WTC11 (cell line): ENCODE results near the gene ILRUN. TPM values are rescaled to one million over a fixed set of nuclear protein-coding genes. Genes with fewer than 3 reads are reported as not detected.
"Not testable (repeated sequence)": the region's sequence is repeated elsewhere in the genome, so short reads cannot be mapped to it uniquely, and the experiment has no call there.

Source experiments
- ATAC-seq: fragments of 200-7000 bp; cut with Tn5 transposase; 2 replicates; pipeline ENCODE4 v1.10.0; 2021; ENCODE audit warnings: mild to moderate bottlenecking, moderate library complexity
- CTCF ChIA-PET: fragments of 300-600 bp; sonication (Branson Sonifier 250); formaldehyde crosslinking; loops from one replicate; lab custom pipeline; 2021; ENCODE audit warnings: antibody characterized with exemption; lab: Charles Lee
- POLR2A ChIA-PET: fragments of 350-600 bp; sonication (Branson Sonifier 250); formaldehyde crosslinking; loops from one replicate; lab custom pipeline; 2021; ENCODE audit warnings: antibody characterized with exemption; lab: Charles Lee
- DNase-seq: peaks from one replicate; pipeline ENCODE4 v3.0.0; 2021; ENCODE audit warnings: low spot score
- H3K27ac Mint-ChIP-seq: 2 replicates; pipeline ENCODE4 v1.8.0; 2021; ENCODE audit warnings: mixed read lengths
- H3K27me3 Mint-ChIP-seq: 2 replicates; pipeline ENCODE4 v1.8.0; 2021; ENCODE audit warnings: low read depth, mild to moderate bottlenecking, moderate library complexity, mixed read lengths
- H3K36me3 Mint-ChIP-seq: 2 replicates; pipeline ENCODE4 v1.8.0; 2021; ENCODE audit warnings: mixed read lengths
- H3K4me1 Mint-ChIP-seq: 2 replicates; pipeline ENCODE4 v1.8.0; 2022; ENCODE audit warnings: mixed read lengths
- H3K4me3 Mint-ChIP-seq: 2 replicates; pipeline ENCODE4 v1.8.0; 2021; ENCODE audit warnings: mild to moderate bottlenecking, moderate library complexity, mixed read lengths
- H3K9me3 Mint-ChIP-seq: 2 replicates; pipeline ENCODE4 v1.8.0; 2021; ENCODE audit warnings: mixed read lengths
- ATF1 ChIP-seq: sonication (generic); formaldehyde crosslinking; IDR thresholded peaks from 2 replicates; pipeline ENCODE4 v1.8.1; 2023; ENCODE audit warnings: mild to moderate bottlenecking, moderate library complexity, missing genetic modification reagents
- CBFB ChIP-seq: sonication (generic); formaldehyde crosslinking; IDR thresholded peaks from 2 replicates; pipeline ENCODE4 v1.8.1; 2022; ENCODE audit warnings: mild to moderate bottlenecking, low read depth, missing genetic modification reagents
- EMX1 ChIP-seq: fragments of 250-450 bp; sonication (Bioruptor Pico); IDR thresholded peaks from 2 replicates; pipeline ENCODE4 v1.8.0; 2021; ENCODE audit warnings: mild to moderate bottlenecking
- GABPB1 ChIP-seq: sonication (generic); formaldehyde crosslinking; IDR thresholded peaks from 2 replicates; pipeline ENCODE4 v1.8.1; 2023; ENCODE audit warnings: mild to moderate bottlenecking, missing genetic modification reagents
- MYBL2 ChIP-seq: sonication (generic); formaldehyde crosslinking; IDR thresholded peaks from 2 replicates; pipeline ENCODE4 v1.8.1; 2023; ENCODE audit warnings: mild to moderate bottlenecking, moderate library complexity, missing genetic modification reagents
- NFATC4 ChIP-seq: fragments of 250-450 bp; sonication (Bioruptor Pico); IDR thresholded peaks from 2 replicates; pipeline ENCODE4 v1.9.0; 2021; ENCODE audit warnings: mild to moderate bottlenecking
- OVOL2 ChIP-seq: fragments of 250-450 bp; sonication (Bioruptor Pico); IDR thresholded peaks from 2 replicates; pipeline ENCODE4 v1.9.0; 2021; ENCODE audit warnings: mild to moderate bottlenecking, borderline replicate concordance
- SP1 ChIP-seq: sonication (generic); formaldehyde crosslinking; conservative IDR thresholded peaks from 2 replicates; pipeline ENCODE4 v1.8.1; 2022; ENCODE audit warnings: missing genetic modification reagents
- ZNF416 ChIP-seq: fragments of 250-450 bp; sonication (Bioruptor Pico); IDR thresholded peaks from 2 replicates; pipeline ENCODE4 v1.9.0; 2021; ENCODE audit warnings: mild to moderate bottlenecking, inconsistent platforms
- total RNA-seq: library from RNA; stranded (reverse); gene quantifications from 3 replicates; pipeline ENCODE4 v1.2.3, GENCODE V29; 2021
- TF ChIP-seq, protein P1 (sequence below): sonication (generic); formaldehyde crosslinking; conservative IDR thresholded peaks from 2 replicates; pipeline ENCODE4 v1.8.1; 2022; ENCODE audit warnings: mild to moderate bottlenecking, missing genetic modification reagents
- TF ChIP-seq, protein P2 (sequence below): fragments of 250-450 bp; sonication (Bioruptor Pico); IDR thresholded peaks from 2 replicates; pipeline ENCODE4 v1.9.0; 2021; ENCODE audit warnings: moderate library complexity, mild to moderate bottlenecking, inconsistent platforms, borderline replicate concordance
- TF ChIP-seq, protein P3 (sequence below): sonication (generic); formaldehyde crosslinking; IDR thresholded peaks from 2 replicates; pipeline ENCODE4 v1.8.1; 2023; ENCODE audit warnings: mild to moderate bottlenecking, missing genetic modification reagents
- TF ChIP-seq, protein P4 (sequence below): sonication (generic); formaldehyde crosslinking; IDR thresholded peaks from 2 replicates; pipeline ENCODE4 v1.8.1; 2022; ENCODE audit warnings: mild to moderate bottlenecking, moderate library complexity, missing genetic modification reagents
- TF ChIP-seq, protein P5 (sequence below): sonication (generic); formaldehyde crosslinking; IDR thresholded peaks from 2 replicates; pipeline ENCODE4 v1.8.1; 2023; ENCODE audit warnings: mild to moderate bottlenecking, missing genetic modification reagents, moderate library complexity
- TF ChIP-seq, protein P6 (sequence below): sonication (generic); formaldehyde crosslinking; IDR thresholded peaks from 2 replicates; pipeline ENCODE4 v1.8.1; 2022; ENCODE audit warnings: low read depth, mild to moderate bottlenecking, moderate library complexity, missing genetic modification reagents, borderline replicate concordance
- TF ChIP-seq, protein P7 (sequence below): sonication (generic); formaldehyde crosslinking; IDR thresholded peaks from 2 replicates; pipeline ENCODE4 v1.8.0; 2023; ENCODE audit warnings: missing genetic modification reagents

The ILRUN gene
- total RNA-seq, 1 experiment from 2014 or later: 75.5 TPM

DNA sequence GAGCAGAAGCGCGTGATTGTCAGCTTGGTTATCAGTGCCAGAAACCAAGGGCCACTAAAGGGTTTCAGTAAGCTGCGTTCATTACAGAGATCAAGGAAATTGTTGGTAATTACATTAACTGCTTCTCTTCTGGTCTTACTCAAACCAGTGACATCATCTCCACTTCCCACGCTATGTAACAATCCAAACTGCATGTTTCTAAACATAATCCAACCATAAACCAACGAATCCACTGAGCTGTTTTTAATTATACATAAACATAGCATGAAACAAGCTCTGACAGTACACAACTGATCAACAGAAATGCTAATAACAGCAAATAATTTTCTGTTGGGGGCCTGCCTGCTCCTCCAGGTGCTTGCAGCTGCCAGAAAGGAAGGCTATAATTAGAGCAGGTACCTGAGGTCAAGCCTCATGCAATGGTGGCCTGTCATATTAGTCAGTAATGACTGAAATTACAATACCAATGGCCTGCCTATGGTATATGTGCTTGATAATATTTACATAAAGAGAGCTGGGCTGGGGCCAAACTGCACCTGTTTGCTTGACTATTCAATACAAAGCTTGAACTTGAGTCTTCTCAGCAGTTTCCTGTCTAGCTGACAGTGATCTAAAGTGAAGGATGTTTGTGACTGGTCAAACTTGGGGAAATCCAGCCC lies 40.1 kb downstream of the ILRUN start:
- no peak for DNase-seq
- CTCF ChIA-PET: interaction anchor here (1.1 to 2.4 kb wide), 4 partner anchors 16 to 197 kb away, joined by 3 to 10 read pairs (median 4); no protein-coding TSS in a partner anchor
- no peak for ATAC-seq
- H3K9me3 Mint-ChIP-seq: no peaks in the 10 kb centered on the region
- no peaks in the 10 kb centered on the region for H3K27me3 Mint-ChIP-seq
- peaks cover 28% of the 10 kb centered on the region for H3K4me1 Mint-ChIP-seq
- no peak for TF ChIP-seq ZNF416 (CRISPR knock-in tag)
- TF ChIP-seq, protein P1, sequence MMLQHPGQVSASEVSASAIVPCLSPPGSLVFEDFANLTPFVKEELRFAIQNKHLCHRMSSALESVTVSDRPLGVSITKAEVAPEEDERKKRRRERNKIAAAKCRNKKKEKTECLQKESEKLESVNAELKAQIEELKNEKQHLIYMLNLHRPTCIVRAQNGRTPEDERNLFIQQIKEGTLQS (CRISPR knock-in tag): no peak
- TF ChIP-seq, protein P2, sequence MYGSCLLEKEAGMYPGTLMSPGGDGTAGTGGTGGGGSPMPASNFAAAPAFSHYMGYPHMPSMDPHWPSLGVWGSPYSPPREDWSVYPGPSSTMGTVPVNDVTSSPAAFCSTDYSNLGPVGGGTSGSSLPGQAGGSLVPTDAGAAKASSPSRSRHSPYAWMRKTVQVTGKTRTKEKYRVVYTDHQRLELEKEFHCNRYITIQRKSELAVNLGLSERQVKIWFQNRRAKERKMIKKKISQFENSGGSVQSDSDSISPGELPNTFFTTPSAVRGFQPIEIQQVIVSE (CRISPR knock-in tag): no peak
- H3K36me3 Mint-ChIP-seq: peaks cover 4% of the 10 kb centered on the region
- POLR2A ChIA-PET: no interaction called here
- H3K4me3 Mint-ChIP-seq: no peak overlapping the region
- H3K27ac Mint-ChIP-seq: peak overlapping the region; percentile 78

DNA sequence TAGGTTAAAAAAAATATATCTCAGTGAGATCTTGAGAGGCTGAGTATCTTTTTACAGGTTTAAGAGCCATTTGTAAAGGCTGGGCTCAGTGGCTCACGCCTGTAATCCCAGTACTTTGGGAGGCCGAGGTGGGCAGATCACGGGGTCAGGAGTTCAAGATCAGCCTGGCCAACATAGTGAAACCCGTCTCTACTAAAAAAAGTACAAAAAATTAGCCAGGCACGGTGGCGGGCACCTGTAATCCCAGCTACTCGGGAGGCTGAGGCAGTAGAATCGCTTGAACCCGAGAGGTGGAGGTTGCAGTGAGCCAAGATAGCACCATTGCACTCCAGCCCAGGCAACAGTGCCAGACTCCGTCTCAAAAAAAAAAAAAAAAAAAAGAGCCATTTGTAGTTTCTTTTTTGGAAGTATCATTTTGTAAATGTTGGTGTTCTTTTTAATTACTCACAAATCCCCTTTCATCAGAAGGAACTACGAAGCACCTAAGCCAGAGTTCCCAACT lies 40.6 kb downstream of the ILRUN start:
- H3K27me3 Mint-ChIP-seq, ATAC-seq, H3K36me3 Mint-ChIP-seq, DNase-seq, H3K4me3 Mint-ChIP-seq, POLR2A ChIA-PET, H3K9me3 Mint-ChIP-seq: not testable (repeated sequence)
- CTCF ChIA-PET: interaction anchor here (0.6 to 2.4 kb wide), 2 partner anchors 14 to 46 kb away, joined by 3 to 10 read pairs; no protein-coding TSS in a partner anchor
- Mint-ChIP-seq H3K4me1 (peaks cover 28% of the 10 kb centered on the region), H3K27ac (peak overlapping the region; percentile 49)

DNA sequence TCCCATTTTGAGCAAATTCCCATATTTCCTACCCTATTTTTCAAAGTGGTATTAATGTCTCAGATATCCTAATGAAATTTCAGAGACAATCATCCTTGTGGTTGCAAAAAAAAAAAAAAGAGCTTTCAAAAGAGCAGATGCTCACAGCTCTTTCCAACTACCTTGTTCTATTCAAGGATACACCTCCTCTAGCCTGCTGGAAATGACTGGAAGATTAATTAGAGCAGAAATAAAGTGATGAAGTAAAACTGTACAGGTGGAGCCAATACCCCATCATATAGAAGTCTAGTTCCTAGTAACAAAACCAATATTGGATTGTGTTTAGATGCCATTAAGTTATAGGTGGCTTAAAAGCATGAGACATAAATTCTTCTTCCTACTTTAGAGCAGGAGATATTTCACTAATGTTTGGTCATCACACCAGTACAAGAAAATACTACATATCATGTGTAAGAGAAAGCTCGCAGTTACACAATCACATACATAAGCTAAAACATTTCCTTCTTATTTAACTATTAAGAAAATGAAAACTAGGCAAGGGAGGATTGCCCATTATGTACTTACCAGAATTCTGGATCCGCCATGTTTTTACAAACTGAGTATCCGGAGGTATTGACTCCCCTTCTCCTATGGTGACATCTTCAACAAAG lies 42.4 kb downstream of the ILRUN start:
- ATAC-seq: no peak
- no peaks in the 10 kb centered on the region for H3K27me3 Mint-ChIP-seq
- POLR2A ChIA-PET: no interaction called here
- TF ChIP-seq NFATC4 (no peak), OVOL2 (no peak), CBFB (no peak), MYBL2 (CRISPR knock-in tag) (no peak), ATF1 (CRISPR knock-in tag) (no peak), GABPB1 (CRISPR knock-in tag) (no peak), ZNF416 (CRISPR knock-in tag) (no peak), EMX1 (no peak), SP1 (no peak)
- TF ChIP-seq, protein P3, sequence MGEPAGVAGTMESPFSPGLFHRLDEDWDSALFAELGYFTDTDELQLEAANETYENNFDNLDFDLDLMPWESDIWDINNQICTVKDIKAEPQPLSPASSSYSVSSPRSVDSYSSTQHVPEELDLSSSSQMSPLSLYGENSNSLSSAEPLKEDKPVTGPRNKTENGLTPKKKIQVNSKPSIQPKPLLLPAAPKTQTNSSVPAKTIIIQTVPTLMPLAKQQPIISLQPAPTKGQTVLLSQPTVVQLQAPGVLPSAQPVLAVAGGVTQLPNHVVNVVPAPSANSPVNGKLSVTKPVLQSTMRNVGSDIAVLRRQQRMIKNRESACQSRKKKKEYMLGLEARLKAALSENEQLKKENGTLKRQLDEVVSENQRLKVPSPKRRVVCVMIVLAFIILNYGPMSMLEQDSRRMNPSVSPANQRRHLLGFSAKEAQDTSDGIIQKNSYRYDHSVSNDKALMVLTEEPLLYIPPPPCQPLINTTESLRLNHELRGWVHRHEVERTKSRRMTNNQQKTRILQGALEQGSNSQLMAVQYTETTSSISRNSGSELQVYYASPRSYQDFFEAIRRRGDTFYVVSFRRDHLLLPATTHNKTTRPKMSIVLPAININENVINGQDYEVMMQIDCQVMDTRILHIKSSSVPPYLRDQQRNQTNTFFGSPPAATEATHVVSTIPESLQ (CRISPR knock-in tag): no peak
- TF ChIP-seq, protein P4, sequence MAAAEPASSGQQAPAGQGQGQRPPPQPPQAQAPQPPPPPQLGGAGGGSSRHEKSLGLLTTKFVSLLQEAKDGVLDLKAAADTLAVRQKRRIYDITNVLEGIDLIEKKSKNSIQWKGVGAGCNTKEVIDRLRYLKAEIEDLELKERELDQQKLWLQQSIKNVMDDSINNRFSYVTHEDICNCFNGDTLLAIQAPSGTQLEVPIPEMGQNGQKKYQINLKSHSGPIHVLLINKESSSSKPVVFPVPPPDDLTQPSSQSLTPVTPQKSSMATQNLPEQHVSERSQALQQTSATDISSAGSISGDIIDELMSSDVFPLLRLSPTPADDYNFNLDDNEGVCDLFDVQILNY: no peak
- TF ChIP-seq, protein P5, sequence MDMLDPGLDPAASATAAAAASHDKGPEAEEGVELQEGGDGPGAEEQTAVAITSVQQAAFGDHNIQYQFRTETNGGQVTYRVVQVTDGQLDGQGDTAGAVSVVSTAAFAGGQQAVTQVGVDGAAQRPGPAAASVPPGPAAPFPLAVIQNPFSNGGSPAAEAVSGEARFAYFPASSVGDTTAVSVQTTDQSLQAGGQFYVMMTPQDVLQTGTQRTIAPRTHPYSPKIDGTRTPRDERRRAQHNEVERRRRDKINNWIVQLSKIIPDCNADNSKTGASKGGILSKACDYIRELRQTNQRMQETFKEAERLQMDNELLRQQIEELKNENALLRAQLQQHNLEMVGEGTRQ (CRISPR knock-in tag): no peak
- TF ChIP-seq, protein P6, sequence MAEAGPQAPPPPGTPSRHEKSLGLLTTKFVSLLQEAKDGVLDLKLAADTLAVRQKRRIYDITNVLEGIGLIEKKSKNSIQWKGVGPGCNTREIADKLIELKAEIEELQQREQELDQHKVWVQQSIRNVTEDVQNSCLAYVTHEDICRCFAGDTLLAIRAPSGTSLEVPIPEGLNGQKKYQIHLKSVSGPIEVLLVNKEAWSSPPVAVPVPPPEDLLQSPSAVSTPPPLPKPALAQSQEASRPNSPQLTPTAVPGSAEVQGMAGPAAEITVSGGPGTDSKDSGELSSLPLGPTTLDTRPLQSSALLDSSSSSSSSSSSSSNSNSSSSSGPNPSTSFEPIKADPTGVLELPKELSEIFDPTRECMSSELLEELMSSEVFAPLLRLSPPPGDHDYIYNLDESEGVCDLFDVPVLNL (CRISPR knock-in tag): no peak
- TF ChIP-seq, protein P7, sequence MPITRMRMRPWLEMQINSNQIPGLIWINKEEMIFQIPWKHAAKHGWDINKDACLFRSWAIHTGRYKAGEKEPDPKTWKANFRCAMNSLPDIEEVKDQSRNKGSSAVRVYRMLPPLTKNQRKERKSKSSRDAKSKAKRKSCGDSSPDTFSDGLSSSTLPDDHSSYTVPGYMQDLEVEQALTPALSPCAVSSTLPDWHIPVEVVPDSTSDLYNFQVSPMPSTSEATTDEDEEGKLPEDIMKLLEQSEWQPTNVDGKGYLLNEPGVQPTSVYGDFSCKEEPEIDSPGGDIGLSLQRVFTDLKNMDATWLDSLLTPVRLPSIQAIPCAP (CRISPR knock-in tag): no peak
- TF ChIP-seq, all 79 proteins: peak for 0
- DNase-seq: no peak
- Mint-ChIP-seq H3K36me3 (peaks cover 4% of the 10 kb centered on the region), H3K27ac (no peak overlapping the region), H3K9me3 (no peaks in the 10 kb centered on the region), H3K4me1 (peaks cover 26% of the 10 kb centered on the region), H3K4me3 (no peak overlapping the region)
- CTCF ChIA-PET: no interaction called here
